Measurements from ENCODE around the gene TMEM178B.

Gene TMEM178B

DNA sequence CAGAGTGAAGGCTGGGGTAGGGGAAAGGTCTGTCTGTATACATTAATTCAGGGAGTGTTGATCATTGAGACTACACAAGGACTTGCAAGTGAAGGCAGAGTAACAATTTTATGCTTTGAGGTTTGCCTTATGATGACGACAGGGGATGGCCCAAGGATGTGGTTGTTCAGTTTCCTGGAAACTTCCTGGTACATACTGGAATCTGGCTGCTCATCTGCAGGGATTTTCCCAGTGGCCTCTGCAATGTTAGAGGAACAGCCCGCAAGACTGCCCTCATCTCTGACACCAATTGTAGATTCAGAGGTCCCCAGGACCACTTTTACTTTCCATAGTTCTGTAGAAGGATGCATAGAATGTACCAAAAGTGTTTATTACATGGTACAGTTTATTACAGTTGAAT, 189.6 kb downstream of the TMEM178B start:
- DNase-seq (ENCODE audit: low read depth, low spot score), result no peak

DNA sequence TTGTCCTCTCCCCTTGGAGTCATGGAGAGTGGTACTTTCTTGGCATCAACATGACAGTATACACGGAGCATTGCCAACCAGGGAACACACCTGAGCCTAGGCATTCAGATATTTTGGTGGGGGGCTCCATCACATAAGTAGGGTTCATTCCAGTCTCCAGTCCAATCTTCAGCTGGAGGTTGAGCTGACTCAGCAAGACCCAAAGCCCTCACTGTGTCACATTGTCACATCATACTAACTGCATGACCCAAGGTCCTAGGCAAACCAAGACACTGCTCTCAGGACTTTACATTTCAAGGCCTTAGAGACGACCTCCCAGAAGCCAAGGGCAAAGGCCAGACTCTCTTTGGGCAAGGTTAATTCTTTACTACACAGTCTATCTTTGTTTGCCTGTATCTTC, 190.1 kb downstream of the TMEM178B start:
- no peak for DNase-seq (ENCODE audit: low read depth, low spot score)

GRCh38 chr7:141264511-141264910, 190.6 kb downstream of the TMEM178B start:
- no peak for DNase-seq (ENCODE audit: low read depth, low spot score)

DNA sequence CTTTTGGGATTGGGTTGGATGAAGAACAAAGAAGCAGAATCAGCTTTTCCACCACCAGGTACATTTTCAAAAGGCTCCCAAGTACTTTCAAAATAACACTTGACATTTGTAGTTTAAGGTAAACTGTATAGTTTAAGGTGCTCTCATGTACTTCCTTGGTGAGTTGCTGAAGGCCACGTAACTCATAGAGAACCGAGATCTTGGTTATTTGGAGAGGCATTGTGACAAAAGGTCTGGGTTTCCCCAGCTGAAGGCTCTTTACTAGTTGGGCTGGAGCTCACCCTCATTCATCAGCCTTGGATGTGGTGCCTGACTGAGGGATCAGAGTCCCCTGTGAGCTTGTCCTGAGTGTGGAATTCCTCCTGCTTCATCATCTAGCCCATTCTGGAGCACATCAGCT, 191.8 kb downstream of the TMEM178B start:
- no peak for DNase-seq (ENCODE audit: low read depth, low spot score)

GRCh38 chr7:141268614-141269013, 194.8 kb downstream of the TMEM178B start:
- DNase-seq (ENCODE audit: low read depth, low spot score), result no peak

DNA sequence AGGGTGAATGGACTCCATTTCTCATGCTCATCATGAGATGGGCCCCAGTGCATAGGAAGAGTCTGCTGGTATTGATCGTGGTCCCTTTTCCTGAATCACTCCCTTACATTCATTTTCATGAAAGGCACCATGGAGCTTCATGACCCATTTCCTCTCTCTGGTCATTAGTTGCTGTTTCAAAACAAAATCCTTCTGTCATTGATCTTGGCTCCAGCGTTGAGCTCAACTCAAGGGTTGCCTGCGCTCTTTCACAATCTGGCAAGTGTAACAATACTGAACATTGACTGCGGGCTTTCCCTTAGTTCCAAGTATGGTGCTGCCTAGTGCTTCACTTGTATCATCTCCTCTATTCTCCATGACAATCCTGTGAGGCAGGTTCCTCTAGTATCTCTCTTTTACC, 197.6 kb downstream of the TMEM178B start:
- DNase-seq (ENCODE audit: low read depth, low spot score), result no peak

DNA sequence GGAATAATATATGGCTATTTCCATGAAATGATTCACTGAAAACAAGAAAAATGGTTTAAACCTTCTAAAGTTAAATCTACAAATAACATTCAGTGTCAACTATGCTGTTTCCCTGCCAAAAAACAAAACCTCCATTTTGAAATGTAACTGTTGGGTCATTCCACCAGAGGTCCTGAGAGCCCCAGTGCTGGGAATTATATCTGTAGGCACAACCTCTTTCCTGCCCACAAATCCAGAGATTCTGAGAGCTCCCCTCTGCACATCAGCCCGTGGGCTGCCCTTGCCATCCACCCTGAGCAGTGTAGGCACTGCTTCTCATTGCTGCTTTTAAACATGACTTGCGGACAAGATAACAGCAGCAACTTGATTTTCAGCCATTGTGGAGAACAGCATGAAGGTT, 198.6 kb downstream of the TMEM178B start:
- no peak for DNase-seq (ENCODE audit: low read depth, low spot score)

DNA sequence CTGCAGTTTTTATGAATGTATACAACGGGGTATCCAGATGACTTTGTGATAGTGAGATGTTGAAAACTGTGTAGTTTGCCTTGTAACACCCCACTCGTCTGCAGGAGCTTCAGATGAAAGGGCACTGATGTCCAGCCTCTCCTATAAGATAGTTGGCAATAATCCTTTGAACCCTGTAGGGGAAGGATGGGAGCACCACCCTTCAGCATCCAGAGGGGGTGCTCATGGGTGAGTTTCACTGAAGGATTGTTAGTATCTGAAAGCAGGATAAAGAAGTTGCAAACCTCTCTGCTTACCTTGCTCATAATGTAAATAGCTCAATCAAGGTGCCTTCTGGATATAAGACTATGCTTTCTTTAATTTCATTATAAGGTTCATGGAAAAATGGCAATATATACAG, 201.5 kb downstream of the TMEM178B start:
- no peak for DNase-seq (ENCODE audit: low read depth, low spot score)

- DNase-seq (ENCODE audit: low read depth, low spot score), result no peak
Measured at GRCh38 chr7:141276031-141276430, 202.2 kb downstream of the TMEM178B start.

DNA sequence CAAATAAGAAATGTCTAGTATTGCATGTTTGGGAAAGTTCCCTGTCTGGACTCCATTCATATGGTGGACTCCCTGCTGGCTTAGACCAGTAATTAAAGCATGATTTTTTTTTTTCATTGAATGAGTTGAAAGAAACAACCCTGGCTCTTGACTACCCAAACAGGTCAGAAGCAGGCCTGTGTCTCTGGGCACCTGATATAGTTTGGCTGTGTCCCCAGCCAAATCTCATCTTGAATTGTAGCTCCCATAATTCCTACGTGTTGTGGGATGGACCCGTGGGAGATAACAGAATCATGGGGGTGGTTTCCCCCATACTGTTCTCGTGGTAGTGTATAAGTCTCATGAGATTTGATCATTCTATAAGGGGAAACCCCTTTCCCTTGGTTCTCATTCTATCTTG, 206.2 kb downstream of the TMEM178B start:
- DNase-seq (ENCODE audit: low read depth, low spot score), result no peak

DNA sequence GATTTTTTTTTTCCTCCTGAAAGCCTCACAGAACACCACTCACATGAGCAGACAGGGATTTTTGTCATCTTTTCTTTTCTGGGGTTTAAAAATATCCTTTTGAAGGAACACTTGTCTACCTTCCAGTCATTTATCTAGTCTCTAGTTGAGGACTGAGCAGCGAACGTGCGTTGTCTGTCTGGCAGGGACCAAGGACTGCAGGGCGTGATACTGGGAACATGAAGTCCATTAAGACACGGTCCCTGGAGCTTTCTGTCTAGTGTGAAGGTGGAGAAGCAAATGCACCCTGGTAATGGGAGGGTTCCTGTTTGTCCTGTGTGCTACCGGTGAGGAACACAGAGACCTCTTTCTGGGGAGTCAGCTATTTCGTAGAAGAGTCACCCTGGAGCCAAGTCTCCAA, 207.4 kb downstream of the TMEM178B start:
- no peak for DNase-seq (ENCODE audit: low read depth, low spot score)

- DNase-seq (ENCODE audit: low read depth, low spot score), result no peak
Measured at GRCh38 chr7:141286522-141286921, 212.7 kb downstream of the TMEM178B start.

DNA sequence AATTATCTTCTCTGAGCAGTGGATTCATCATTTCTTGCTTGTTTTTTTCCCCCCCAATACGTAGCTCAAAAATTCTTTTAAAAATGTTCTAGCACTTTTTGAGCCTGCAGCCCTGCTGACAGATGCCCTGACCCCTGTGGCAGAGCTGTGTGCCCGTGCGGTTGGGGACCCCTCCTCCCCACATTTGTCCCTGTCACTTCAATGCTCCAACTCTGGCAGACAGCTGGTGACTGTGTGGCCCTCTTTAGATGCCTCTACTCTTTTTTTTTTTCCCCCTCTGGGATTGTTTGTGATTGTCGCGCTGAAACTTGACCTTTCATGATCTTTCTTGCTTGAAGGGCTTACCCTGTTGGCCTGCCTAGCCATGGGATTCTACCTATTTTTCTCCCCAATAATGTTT, 214.1 kb downstream of the TMEM178B start:
- DNase-seq (ENCODE audit: low read depth, low spot score), result no peak

DNA sequence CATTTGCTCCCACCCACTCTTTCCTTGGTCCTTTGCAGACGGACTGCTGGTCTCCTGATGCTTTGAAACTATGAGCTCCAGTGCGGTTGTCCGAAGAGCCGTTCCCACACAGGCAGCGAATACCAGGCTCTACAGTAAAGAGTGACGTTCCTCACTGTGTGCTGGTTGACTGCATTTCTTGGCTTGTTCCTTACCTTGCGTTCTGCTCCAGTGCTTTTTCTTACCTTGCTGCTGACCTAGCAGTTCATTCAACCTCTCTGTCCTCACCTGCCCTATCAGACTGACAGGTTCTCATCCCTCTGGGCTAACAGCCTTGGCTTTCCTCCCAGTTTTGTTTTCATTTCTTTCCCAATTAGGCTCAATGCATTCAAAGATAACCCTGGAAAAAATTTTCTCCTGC, 214.8 kb downstream of the TMEM178B start:
- no peak for DNase-seq (ENCODE audit: low read depth, low spot score)

- no peak for DNase-seq (ENCODE audit: low read depth, low spot score)
Measured at GRCh38 chr7:141290365-141290764, 216.5 kb downstream of the TMEM178B start.

GRCh38 chr7:141290973-141291372, 217.1 kb downstream of the TMEM178B start:
- DNase-seq (ENCODE audit: low read depth, low spot score), result no peak

DNA sequence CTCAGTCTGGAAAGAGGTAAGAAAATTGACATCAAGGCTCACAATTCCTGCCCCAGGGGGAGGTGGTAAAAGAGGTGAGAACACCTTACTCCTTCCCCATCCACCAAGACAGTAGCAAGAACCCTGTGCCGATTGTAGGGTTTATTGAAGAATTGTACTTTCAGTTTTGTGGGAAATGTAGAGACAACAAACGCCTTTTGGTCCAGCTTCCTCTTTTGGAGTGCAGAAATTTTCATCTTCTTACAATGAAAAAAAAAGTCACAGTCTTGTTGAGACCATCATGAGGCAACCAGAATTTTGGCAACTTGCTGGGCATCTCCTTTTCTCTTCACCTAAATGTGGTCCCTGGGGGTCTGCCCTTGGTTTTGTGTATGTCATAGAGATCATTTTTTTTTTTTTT, 217.7 kb downstream of the TMEM178B start:
- no peak for DNase-seq (ENCODE audit: low read depth, low spot score)

- DNase-seq (ENCODE audit: low read depth, low spot score), result no peak
Measured at GRCh38 chr7:141294143-141294829, 220.4 kb downstream of the TMEM178B start.

GRCh38 chr7:141295367-141295895, 221.6 kb downstream of the TMEM178B start:
- no peak for DNase-seq (ENCODE audit: low read depth, low spot score)

GRCh38 chr7:141300816-141301215, 227.0 kb downstream of the TMEM178B start:
- no peak for DNase-seq (ENCODE audit: low read depth, low spot score)

GRCh38 chr7:141301544-141301943, 227.7 kb downstream of the TMEM178B start:
- no peak for DNase-seq (ENCODE audit: low read depth, low spot score)

GRCh38 chr7:141302617-141303016, 228.8 kb downstream of the TMEM178B start:
- no peak for DNase-seq (ENCODE audit: low read depth, low spot score)

- no peak for DNase-seq (ENCODE audit: low read depth, low spot score)
Measured at GRCh38 chr7:141304291-141304690, 230.4 kb downstream of the TMEM178B start.

GRCh38 chr7:141306081-141306480, 232.2 kb downstream of the TMEM178B start:
- no peak for DNase-seq (ENCODE audit: low read depth, low spot score)
